HG03558 (cell line): ENCODE results near the gene CCDC43.
"Not testable (repeated sequence)": the region's sequence is repeated elsewhere in the genome, so short reads cannot be mapped to it uniquely, and the experiment has no call there.

ENCODE experiments used
- ATAC-seq: cut with Tn5 transposase; IDR thresholded peaks from one replicate; pipeline ENCODE4 v1.9.1; 2021; ENCODE audit warnings: moderate number of reproducible peaks; ENCODE audit not compliant: unreplicated experiment; ENCODE audit errors: extremely low read depth

The CCDC43 gene, protein sequence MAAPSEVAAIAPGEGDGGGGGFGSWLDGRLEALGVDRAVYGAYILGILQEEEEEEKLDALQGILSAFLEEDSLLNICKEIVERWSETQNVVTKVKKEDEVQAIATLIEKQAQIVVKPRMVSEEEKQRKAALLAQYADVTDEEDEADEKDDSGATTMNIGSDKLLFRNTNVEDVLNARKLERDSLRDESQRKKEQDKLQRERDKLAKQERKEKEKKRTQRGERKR

GRCh38 chr17:44689477-44690217 lies at the start of gene CCDC43:
Gene CCDC43, minus strand, starts transcription at chr17:44689776. Its CDS starts 23 bp downstream, at chr17:44689753.
- peak; percentile 64 for ATAC-seq

DNA sequence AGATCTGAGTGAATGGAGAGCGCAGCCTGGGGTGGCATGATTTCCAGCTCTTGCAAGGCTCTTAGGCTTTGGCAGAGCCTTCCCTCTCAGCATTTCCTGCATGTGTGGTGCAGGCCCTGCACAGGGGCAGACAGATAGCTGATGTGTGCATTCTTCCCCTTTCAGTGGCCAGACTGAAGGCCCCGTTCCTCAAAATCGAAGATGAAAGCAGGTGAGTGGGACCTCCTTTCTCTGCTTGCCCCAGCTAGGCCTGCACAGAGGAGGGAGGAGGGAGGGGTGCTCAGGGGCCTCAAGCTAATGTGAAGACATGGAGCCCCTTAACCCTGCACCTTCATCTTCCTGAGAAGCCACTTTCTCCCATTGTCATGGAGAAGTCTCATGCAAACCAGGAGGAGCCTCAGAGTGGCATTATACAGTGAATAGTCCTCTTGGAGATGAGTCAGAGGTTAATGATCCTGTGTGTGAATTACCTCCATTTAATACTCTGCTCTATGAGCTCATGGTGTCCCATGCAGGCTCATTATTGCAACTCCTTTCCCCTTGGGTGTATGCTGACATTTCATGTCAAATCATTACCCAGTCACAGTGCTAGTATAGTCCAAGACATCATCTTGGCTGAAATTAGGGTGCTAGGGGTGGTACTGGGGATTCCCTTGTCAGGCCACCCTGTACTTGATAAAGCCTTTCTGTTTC lies 48.8 kb upstream of the CCDC43 start:
- no peak for ATAC-seq

DNA sequence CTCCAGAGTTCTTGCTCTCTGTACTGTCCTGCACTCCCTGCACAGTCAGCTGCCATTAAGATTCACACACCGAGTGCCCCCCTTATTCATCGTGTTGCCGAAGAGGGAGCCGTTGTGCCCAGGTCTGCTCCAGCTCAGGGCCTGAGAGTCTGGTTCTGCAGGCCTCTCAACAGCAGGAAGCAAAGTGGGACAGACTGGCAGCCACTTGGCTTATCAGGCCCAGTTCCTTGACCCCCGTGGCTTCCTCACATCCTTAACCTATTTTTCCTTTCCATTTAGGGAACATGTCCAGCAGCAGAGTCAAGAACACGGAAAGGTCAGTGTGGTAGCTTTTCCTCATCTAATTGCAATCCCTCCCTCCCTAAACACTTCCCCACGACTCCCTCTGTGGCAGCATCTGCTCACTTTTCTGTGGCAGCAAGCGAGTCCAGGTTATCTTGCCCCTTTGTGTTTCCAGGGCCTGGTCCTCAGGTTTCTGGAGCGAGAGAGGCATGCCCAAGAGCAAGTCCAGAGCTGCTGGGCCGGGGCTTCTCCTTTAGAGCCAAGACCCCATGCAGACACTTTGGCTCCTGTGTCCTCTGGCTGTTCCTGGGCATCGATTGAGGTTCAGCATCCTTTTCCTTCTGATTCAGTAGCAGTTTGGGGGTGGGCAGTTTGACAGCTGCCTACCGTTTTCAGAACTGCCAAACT lies 47.1 kb upstream of the CCDC43 start:
- no peak for ATAC-seq

GRCh38 chr17:44734272-44734671 lies 44.7 kb upstream of the CCDC43 start:
- ATAC-seq = no peak

GRCh38 chr17:44733753-44734152 lies 44.2 kb upstream of the CCDC43 start:
- no peak for ATAC-seq

- ATAC-seq = not testable (repeated sequence)
Measured at GRCh38 chr17:44726121-44726520, 36.5 kb upstream of the CCDC43 start.

- no peak for ATAC-seq
Measured at GRCh38 chr17:44722254-44722653, 32.7 kb upstream of the CCDC43 start.

DNA sequence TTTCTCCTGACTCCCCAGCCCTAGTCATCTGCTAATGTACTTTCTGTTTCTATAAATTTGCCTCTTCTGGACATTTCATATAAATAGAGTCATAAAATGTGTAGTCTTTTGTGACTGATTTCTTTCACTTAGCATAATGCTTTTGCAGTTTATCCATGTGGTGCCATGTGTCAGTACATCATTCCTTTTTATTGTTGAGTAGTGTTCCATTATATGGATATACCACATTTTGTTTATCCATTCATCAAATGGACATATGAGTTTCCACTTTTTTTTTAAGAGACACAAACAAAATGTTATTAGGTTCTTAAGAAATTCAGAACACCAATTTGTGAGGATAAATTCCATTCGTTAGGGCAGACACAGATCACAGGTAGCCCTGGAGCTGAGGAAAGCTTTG lies 29.9 kb upstream of the CCDC43 start:
- ATAC-seq = no peak

DNA sequence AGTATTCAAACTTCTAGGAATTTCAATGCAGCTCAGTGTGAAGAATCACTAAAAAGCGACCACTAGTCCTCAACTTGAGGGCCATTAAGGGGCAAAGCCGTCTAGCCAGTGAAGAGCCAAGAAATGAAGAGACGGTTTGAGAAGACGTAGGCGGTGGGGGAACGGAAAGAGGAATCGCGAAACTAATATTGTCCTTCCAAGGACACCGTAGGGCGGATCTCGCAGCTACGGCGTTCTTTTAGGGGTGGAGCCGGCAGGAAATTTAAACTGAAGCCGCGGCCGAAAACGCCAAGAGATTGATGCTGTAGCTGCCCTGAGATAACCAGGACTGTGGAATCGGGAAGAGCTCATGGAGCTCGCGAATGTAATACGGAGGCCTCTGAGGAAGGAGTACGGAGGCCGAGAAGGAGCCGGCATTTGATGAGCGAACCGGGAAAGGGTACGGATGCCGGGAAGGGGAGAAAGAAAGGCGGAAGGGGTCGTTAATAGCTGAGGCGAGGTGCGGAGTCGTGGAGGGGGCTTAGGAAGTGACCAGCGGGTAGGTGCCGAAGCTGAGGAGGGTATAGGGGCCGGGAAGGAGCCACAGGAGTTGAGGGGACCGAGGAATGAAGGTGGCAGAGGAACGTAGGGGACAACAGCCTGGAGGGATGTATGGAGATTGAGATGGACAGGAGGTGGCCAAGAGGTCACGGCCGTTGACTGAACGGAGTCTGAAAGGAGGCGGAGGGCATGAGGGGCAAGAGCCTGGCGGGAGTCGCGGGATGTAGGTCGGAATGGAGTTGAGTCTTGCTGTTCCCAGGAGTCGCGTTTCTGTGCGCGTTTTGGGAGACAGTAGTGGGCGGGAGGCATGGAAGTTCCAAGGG lies 19.1 kb upstream of the CCDC43 start, which contains the start of gene DBF4B:
DBF4B (plus strand) TSS at position 265 of the 863 bp plus-strand sequence; CDS start at position 421, 156 bp downstream.
- ATAC-seq = no peak

DNA sequence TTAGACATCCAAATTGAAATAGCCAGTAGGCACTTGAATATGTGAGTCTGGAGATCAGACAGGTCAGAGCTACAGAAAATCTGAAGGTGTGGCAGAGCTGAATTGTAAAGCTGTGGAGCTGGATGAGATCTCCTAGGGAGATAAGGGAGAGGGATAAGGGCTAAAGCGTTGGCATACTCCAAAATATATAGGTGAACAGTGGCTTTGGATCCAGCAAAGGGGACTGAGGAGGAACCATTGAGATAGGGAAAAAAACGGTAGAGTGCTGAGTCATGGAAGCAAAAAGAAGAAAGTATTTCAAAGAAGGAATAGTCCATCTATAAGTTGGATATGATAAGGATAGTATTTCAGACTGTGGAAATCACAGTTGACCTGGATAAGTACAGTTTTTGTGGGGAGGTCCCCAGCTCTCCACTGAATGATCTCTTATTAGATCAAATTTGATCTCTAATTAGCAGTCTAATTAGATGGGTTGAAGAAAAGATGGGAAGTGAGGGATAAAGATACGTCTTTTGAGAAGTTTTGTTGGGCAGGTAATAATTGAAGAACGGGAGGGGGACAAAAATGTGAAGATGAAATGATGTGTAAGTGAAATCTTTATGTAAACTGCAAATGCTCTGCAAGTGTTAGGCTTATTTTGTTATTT lies 18.3 kb upstream of the CCDC43 start:
- no peak for ATAC-seq

- not testable (repeated sequence) for ATAC-seq
Measured at GRCh38 chr17:44700288-44700687, 10.7 kb upstream of the CCDC43 start.

GRCh38 chr17:44693609-44694008 lies 4.0 kb upstream of the CCDC43 start:
- ATAC-seq = no peak

DNA sequence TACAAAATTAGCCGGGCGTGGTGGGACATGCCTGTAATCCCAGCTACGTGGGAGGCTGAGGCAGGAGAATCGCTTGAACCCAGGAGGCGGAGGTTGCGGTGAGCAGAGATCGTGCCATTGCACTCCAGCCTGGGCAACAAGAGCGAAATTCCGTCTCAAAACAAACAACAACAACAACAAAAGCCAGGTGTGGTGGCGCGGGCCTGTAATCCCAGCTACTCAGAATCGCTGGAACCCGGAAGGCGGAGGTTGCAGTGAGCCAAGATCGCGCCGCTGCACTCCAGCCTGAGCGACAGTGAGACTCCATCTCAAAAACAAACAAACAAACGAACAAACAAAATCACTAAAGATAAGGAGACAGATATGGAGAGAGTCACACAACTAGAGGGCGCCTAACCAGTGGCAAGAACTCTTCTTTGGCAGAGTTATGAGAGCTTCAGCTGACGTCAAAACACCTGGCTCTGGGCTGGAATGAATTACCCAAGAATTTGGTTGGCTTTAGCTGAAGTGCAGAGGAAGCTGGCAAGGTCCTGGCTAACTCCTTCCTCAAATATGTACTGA lies 1.2 kb upstream of the CCDC43 start:
- ATAC-seq = not testable (repeated sequence)

DNA sequence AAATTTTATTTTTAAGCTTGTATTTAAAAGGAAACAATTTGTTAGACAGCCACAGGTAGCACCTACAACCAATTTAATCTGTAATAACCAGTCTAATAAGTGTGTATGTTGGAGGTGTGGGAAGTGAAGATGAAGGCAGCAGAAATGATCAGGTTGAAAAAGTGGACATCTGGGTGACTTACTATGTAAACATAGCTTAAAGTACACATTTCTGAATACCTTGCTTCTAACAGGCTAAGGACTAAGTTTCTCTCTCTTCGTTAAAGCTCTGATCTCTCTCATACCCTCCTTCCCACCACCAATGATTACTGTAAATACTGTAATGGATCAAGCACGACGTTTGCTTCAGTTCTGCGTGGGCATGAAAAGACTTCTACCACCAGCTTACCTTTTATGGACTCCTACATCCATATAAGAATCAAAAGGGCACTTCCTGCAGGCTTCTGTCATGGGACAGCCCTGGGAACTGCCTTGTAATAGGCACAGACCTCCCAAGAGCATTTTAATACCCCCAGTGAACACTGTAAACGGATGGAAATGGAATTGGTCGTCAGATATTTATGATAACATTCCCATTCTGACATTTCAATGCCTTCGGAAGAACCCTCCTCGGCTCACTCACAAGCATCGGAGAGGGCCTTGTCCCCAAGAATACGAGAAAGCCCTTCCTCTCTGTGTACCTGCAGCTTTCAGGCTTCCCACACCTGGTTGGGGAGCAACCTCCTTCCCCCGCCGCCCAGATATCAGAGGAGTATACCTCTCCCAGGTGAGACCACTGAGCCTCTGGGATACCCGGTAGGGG lies 700 bp downstream of the CCDC43 start:
- no peak for ATAC-seq

DNA sequence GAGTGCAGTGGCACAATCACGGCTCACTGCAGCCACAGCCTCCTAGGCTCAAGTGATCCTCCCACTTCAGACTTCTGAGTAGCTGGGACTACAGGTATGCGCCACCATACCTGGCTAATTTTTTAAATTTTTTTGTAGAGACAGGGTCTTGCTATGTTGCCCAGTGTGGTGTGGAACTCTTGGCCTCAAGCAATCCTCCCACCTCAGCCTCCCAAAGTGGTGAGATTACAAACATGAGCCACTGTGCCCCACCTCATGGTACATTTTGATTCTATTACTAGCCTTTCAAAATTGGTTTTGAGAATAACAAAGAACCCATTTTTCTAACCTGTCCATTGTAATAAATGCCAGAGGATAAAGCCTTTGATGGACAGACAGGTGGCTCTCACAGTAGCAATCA lies 1.4 kb downstream of the CCDC43 start:
- ATAC-seq = no peak

DNA sequence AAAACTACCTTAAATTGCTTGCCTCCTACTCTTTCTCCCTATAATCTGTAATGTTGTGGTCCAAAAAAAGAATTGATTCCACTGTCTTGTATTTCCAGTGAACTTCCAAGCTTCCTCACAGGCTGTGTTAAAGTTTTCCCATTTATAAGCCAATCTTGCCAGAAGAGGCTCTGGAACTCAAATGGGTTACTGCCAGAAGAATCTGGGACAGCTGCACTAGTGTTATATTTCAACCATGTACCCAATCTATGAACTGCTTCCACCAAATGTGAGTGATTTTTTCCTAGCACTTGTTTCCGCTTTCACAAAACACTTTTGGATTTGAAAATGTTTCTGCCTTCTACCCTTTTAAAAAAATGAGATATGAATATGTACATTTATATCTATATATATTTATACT lies 1.8 kb downstream of the CCDC43 start:
- no peak for ATAC-seq

DNA sequence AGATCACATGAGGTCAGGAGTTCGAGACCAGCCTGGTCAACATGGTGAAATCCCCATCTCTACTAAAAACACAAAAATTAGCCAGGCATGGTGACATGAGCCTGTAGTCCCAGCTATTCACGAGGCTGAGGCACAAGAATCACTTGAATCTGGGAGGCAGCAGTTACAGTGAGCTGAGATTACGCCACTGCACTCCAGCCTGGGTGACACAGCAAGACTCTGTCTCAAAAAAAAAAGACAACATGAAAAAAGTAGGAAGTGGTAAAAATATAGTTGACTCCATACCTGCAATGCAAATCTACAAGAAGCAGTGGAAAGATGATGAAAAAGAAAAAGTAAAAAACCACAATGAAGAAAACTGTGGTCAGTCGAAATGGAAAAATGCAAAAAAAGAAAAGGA lies 6.3 kb downstream of the CCDC43 start:
- ATAC-seq = not testable (repeated sequence)

DNA sequence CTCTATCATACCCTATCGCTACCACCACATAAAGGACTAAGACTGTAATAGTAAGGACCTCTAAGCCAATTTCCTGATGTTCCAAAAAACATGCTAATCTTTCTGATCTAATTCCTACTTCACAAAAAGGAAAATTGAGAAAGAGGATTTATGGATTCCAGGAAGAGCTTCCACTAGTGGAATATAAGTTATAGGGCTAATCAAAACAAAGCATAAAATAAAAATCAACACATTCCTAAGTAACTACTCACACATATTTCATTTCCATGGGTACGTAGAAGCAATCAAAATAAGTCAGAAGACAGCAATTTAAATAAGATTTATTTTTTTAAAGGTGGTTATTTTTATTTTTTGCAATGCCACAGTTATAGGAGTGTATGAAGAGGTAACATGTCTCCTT lies 12.4 kb downstream of the CCDC43 start:
- ATAC-seq = no peak
